NCI-H526 treated with DMSO at 0.1 percent for 48 hours (cell line): ENCODE results near the gene ELF2.
A peak's percentile ranks its signal among the peaks of the same experiment; 100 is the strongest.
"Not testable (repeated sequence)": the region's sequence is repeated elsewhere in the genome, so short reads cannot be mapped to it uniquely, and the experiment has no call there.

Source experiments
- DNase-seq: peaks from one replicate; lab custom pipeline; 2025; lab: John Stamatoyannopoulos, UW

ELF2 gene

DNA sequence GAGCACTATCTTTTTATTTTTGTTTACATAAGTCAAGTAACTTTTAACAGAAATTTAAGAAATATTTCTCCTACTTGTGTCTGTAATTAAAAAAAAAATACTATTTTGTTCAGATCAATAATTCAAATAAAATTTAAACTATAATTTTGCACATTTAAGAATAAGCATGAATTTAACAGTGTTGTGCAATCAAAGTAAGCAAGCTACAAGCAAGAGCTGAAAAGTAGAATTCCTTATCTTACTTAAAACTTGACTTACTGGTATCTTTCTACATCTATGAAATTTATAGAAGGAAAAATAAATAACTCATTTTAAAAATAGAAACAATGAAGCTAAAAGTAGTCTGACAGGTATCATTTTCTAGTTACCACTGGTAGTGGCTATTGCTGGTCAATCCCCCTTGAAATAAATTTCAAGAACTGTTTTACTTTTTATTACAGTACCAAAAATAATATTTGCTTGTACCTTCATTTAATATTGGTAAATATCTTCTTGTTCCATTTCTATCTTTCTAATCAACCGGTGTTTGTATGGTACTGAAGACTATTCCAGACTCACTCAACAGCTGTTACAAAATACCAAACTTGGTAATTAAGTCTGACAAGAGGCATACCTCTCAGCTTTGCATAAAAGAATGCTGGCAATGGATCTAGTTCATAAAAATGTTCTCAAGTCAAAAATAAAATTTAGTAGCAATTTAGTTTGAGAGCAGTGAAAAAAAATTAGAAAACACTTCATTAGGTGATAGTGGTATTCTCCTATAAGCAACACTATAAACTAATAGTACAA, 99.3 kb downstream of the ELF2 start:
- peak; percentile 25 for DNase-seq

DNA sequence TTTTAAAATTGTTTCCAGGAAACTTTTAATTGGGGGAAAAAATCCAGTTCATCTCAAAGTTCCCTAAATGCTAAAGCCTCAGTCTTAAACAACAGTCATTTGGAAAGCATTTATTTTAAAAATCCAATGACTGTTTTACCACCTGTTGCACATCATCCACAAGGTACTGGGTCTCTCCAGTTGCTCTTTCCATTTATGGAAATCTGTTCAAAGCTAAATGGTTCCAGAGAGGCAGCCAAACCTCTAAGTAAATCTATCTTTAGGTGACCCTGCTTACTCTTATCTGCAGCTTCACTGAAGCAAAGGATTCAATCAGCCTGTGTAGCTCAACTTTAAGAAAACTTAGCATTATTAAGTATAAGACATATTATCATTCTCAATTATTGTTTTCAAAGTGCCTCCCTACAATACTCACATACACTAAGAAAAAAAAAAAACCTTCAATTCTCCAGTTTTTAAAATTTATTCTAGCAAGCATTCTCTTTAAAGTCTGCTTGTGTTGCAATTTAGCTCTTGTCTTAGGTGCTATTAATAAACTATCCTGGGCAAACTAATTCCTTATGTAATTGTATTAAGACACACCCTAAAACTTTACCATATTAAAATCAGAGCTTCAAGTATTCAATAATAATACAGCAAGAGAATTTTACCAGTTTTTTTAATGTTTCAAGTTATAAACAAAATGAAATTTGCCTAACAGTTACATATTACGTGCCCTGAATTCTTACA, 100.8 kb downstream of the ELF2 start:
- DNase-seq: no peak

DNA sequence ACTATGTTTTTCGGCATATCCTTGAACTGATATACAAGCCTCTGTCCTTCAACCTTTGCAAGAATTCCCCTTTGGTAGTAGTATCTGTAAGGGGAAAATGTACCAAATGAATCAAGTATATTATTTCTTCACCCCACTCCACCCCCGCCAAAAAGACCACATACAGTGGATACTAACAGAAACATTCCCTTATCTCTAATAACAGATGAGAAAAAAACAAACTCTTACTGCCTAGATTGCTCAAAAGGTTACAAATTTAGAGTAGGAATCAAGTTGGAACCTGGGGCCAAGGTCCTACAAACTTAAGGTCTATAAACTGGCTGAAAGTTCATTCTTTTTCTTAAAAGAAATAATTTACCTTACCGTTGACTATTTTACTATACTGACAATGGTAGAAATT, 116.4 kb downstream of the ELF2 start:
- DNase-seq: no peak

DNA sequence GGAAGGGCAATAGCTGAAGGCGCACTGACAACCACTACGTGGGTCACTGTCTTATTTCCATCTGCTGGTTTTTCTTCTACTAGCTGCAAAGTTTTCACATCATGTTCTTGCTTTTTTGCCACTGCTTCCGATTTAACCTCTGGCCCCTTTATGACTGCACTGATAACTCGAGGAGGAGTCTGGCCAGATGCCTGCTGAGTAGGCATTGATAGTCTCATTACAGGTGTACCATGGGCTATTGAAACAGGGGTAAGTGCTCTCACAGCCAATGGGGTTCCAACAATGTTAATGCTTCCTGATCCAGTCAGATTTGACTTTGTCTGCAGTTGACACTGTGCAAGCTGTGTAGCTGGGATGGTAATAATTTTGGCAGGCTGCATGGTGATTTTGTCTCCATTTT, 118.0 kb downstream of the ELF2 start:
- not testable (repeated sequence) for DNase-seq

DNA sequence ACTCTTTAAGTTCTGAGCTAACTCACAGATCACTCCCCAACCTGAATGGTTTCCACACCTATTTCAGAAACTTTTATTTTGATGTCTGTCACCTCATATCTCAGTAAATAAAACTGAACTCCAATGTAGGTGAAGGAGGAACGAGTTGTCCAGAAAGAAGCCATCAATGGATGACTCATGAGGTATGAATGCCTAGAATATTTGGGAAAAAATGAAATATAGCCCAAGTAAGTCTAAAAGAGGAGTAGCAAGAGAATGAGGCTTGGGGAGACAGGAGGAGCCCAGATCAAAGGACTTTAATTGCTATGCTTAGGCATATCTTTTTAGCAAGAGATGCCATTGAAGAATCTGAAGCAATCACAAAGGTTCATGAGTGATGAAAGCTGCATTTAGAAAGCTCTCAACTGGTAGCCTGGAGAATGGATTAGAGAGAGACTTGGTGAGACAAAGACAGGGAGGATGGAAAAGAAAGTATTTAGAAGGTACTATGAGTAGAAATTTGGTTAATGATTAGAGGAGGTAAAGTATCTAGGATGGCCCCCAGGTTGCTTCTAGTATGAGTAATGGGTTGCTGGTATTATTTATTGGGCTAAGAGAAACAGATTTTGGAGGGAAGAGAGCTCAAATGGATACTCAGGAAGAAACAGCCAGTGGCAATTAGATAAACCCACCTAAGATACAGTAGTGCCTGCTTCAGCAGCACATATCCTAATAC, 122.1 kb downstream of the ELF2 start:
- no peak for DNase-seq

DNA sequence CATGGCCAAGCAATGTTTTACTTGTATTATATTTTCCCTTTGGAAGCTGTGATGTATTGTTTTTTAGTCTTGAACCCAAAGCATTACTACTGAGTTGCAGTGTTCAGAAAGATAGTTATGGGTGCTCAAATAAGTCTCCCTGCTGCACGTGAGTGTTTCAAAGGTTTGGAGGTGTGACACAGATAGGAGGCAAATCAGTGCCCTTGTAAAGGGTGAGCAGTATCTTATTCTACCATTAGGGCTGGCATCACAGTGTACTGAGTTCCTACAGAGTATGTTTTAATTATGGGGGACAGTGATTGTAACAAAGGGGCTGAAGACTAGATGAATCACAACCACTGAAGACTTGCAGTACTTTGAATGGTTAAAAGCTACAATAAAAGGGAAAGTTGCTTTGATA, 123.1 kb downstream of the ELF2 start:
- no peak for DNase-seq

DNA sequence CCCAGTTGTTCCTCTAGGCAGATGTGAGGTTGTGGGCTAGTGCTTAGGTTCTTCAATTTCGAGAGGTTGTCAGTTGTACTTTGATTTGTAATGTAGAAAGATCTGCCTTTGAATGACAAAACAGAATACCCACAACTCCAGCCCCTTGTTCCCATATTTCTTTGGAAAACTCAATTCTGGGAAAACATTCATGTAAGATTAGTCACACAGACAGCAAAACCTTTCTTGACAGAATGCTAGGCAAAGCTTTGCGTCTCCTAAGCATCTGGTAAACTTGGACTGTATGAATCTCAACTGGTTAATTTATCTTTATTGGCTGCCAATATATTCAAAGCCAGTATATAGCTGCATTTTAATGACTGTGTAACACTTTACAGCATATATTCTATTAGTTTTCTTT, 126.6 kb downstream of the ELF2 start:
- DNase-seq: no peak

DNA sequence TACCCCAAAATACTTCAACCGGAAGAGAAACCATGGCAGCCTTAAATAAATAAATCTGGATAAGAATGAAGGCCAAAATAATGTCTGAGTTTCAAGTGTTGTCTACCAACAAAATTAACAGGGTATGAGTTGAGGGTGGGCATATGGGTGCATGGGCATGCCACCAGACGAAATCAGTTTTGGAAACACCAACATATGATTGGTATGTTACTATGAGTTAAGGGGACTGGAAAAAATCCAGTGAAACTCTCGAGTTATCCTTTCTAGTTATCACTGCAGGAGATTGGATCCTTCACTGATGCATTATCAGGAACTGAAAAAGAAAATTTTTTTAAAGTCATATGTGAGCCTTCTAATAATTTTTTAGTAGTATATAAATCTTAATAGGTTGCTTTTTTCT, 129.0 kb downstream of the ELF2 start:
- DNase-seq: no peak

DNA sequence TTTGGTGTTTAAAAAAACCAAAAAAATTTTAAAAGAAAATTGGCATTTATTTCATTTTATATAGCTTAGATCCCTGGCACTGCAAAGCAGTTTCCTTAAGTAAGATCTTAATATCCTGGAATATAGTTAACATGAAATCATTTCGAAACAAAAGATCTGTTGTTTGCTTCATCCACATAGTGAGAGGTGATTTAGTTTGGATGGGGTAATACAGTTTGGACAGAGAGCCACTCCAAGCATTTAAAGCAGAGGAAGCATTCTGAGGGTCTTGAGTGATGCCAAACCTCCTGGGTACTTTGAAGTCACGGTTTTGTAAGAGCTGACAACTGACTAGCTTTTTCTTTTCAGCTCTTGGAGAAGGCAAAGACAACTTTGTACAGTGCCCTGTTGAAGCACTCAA, 132.7 kb downstream of the ELF2 start:
- DNase-seq: no peak

DNA sequence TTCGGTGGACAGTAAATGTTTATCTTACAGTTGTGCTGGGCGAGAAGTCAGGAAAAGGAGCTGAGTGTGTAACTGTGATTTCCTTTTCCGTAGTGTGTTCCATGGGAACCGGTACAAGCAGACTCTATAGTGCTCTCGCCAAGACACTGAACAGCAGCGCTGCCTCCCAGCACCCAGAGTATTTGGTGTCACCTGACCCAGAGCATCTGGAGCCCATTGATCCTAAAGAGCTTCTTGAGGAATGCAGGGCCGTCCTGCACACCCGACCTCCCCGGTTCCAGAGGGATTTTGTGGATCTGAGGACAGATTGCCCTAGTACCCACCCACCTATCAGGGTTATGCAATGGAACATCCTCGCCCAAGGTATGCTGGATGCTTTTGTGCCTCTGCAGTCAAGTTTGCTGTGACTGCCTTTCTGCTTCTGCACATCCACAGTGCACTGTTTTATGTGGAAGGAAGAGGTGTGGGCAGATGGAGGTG, 134.0 kb downstream of the ELF2 start:
- DNase-seq: no peak

DNA sequence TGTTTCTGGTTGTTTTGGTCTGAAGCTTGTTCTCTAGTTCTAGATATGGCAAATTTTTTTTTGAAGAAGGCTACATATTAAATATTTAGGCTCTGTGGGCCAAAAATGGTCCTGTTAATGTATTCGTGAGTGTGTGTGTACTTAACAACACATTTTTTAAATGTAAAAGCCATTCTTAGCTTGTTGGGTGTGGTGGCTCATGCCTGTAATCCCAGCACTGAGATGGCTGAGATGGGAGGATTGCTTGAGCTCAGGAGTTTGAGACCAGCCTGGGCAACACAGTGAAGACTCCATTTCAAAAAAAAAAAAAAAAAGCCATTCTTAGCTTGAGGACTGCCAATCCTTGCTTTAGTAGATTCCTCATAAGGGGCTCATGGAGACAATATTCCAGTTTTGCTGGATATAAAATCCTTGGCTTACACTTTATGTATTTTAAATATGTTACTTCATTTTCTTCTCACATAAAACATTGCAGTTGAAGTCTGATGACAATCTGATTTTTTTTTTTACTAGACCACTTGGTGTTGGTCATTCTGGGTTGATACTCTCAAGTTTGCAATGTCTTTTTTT, 138.1 kb downstream of the ELF2 start:
- DNase-seq: no peak

DNA sequence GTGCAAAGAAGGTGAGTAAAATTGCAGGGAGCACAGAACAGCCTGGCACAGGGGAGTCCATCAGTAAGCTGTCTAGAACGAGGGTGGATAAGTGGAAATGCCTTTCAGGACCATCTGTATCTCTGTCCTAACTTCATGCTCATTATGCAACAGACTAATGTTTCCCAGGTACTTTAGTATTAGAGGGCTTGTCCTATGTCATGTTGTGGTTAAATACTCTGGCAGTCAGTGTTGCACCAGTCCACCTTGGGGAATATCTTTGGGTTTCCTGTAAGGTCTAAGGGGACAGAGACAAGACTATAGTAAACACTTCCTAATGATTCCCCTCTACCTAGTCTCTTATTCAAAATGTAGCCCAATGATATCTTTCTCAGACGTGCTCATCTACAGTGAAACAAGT, 140.1 kb downstream of the ELF2 start:
- no peak for DNase-seq

DNA sequence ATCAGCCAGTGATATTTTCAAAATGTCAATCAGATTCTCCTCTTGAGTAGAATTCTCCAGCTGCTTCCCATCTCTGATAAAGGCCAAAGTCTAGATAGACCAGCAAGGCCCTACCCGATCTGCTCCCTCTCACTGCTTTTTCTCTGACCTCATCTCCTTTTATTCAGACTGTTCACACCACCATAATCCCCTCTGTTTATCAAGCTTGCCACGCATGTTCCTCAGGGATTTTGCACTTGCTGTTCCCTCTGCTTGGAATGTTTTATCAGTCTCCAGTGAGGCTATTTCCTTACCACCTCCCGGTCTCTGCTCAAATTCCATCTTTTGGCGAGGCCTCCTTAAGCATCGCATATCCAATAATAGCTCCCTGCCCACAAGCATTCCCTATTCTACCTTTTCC, 141.4 kb downstream of the ELF2 start:
- no peak for DNase-seq

DNA sequence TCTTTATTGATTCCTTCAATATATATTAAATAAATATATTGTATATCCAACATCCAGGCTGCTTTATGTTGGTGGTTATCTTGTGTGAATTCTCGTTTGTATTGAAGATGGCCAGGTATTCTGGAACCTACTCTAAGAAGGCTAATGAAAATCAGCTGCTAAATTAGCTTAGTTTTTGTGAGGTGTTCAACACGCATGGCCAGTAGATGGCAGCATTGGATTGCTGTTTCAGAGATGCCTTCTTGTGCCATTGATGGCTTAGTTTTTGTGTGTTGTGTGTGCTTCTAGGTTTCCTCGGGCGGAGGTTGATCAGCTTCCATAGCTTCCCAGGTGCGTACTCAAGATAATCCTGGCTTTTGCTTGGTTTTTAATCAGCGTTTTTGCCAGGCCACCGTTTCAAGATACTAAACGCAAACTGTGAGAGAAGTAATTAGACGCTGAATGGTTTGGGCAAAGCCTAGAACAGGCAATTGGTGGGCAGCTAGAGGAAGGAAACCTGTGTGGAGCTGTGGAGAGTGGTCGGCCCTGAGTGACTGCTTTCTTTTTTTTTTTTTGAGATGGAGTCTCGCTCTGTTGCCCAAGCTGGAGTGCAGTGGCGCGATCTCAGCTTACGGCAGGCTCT, 146.3 kb downstream of the ELF2 start:
- DNase-seq: peak; percentile 74

DNA sequence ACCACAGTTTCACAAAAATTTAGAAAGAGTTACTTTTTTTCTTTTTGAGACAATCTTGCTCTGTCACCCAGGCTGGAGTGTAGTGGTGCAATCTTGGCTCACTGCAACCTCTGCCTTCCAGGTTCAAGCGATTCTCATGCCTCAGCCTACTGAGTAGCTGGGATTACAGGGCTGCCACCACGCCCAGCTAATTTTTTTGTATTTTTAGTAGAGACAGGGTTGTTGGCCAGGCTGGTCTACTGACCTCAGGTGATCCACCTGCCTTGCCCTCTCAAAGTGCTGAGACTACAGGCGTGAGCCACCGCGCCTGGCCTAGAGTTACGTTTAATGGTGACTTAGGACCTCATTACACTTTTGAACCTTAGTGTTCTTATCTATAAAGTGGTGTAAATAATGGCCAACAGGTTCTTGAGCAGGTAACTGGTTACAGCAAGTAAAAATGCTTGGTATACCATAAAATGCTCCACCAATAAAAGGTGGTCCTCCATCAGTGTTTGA, 147.1 kb downstream of the ELF2 start:
- not testable (repeated sequence) for DNase-seq

DNA sequence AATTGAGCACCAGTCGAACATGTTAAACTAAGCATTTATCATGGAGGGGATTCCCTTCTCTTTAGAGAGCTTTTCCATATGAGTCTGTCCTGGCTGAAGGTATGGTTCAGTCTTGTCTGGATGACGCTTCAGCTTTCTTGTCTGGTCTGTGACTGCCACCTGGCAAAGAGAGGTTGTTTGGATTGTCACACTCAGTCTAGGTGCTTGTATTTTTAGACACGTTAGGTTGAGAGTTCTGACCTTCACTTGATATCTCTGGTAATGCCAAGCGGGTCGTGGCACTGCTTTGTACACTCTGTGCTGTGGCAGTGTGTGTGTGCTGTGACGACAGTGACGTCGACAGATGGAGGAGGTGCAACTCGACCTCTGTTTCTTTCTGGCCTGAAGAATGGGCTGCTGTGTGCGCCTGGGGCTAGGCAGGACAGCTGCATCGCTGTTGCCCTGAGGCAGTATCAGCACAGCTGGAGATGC, 148.8 kb downstream of the ELF2 start:
- no peak for DNase-seq

DNA sequence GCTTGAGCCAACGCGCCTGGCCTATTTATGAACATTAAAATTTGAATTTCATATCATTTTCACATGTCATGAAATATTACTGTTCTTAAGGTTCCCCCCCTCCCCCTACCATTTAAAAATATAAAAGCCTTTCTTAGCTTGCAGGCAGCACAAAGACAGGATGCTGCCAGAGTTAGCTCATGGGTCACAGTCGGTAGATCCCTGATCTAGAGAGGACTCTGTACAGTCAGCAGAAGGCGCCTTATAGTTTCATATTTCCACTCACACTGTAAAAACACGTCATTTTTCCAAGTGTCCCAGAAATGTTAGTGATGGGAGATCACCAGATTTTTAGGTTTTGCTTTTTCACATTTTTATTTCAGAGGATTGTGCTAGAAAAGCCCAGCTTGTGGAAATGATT, 149.2 kb downstream of the ELF2 start:
- no peak for DNase-seq

DNA sequence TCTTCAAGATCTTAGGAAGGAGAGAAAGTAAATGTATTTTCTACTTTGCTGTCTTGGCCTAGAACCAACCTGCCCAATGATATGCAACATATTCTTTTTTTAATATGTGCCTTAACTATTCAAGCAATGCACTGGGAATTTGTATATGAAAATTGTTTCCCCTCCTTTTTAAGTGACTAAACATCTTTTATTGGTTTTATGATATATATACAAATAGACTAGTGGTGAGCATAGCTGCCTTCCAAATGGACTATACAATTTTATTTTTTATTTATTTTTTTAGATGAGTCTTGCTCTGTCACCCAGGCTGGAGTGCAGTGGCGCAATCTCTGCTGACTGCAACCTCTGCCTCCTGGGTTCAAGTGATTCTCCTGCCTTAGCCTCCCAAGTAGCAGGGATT, 151.2 kb downstream of the ELF2 start:
- DNase-seq: no peak

DNA sequence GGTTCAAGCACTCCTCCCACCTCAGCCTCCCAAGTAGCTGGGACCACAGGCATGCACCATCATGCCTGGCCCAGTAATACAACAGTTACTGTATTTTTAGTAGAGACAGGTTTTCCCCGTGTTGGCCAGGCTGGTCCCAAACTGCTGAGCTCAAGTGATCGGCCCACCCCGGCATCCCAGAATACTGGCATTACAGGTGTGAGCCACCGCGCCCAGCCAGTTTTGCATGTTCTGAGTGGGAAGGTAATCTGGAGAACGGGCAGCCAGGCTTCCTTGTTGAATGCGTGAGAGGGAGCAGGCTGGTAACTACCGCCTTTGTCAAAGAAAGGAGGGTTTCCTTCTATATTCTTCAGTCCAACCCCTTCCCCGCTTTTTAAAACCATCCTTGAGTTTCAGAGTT, 152.3 kb downstream of the ELF2 start:
- DNase-seq: no peak

DNA sequence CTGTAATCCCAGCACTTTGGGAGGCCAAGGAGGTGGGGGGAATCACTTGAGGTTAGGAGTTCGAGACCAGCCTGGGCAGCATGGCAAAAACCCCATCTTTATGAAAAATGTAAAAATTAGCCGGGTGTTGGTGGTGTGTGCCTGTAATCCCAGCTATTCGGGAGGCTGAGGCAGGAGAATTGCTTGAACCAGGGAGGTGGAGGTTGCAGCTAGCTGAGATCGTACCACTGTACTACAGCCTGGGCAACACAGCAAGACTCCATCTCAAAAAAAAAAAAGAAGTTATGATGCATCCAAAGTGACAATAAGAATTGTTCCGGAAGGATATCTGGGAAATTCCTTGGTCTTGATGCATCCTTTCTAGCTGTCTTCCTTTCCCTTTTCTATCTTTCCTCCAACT, 154.2 kb downstream of the ELF2 start:
- no peak for DNase-seq

DNA sequence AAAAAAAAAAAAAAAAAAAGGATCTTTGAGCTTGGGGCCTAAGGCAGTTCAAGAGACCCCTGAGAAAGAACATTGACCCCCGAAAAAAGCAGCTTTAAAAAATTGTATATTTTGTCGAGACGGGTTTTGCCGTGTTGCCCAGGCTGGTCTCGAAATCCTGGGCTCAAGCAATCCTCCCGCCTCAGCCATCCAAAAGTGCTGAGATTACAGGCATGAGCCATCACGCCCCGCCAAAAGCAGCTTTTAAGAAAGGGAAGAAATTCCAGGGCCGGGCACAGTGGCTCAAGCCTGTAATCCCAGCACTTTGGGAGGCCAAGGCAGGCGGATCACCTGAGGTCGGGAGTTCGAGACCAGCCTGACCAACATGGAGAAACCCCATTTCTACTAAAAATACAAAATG, 155.9 kb downstream of the ELF2 start:
- DNase-seq: not testable (repeated sequence)

DNA sequence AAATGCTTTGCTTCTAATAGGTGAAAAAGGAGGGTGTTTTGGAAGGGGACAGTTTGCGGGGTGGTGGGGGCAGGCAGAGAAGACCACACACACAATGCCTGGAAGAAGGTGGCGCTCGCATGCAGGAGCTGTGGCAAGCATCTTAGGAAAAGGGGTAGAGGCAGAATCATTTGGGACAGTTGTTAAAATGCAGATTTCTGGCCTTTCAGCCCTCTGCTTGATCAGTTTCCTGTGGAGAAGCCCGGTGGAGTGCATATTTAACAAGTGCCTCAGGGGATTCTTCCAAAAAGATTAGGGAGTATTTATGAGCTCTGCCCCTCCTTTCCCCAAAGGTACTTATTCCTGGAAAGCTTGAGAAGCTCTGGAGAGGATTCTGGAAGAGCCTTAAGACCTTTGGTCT, 156.6 kb downstream of the ELF2 start:
- DNase-seq: no peak
